Neural progenitor cell (in vitro differentiated cells): ENCODE measurements around the gene LTV1. TPM values are rescaled to one million over a fixed set of nuclear protein-coding genes. Genes with fewer than 3 reads are reported as not detected.

Experiments
- DNase-seq: peaks from one replicate; pipeline ENCODE4 v3.0.0-alpha.2; 2016; ENCODE audit warnings: low spot score
- H2AFZ ChIP-seq: fragments of 200-600 bp; sonication (generic); replicated peaks from 2 replicates; pipeline ENCODE4 v1.6.1; 2016; ENCODE audit warnings: antibody characterized with exemption
- H3F3A ChIP-seq: fragments of 200-600 bp; sonication (generic); 2 replicates; pipeline ENCODE4 v1.6.1; 2016; ENCODE audit warnings: antibody characterized with exemption, low read depth
- H3K27ac ChIP-seq: fragments of 200-600 bp; sonication (generic); 2 replicates; pipeline ENCODE4 v1.5.1; 2016; ENCODE audit warnings: mild to moderate bottlenecking
- H3K27me3 ChIP-seq: fragments of 200-600 bp; sonication (generic); 2 replicates; pipeline ENCODE4 v1.6.1; 2016; ENCODE audit warnings: mild to moderate bottlenecking, moderate library complexity
- H3K36me3 ChIP-seq: fragments of 200-600 bp; sonication (generic); 2 replicates; pipeline ENCODE4 v1.5.1; 2016
- H3K4me1 ChIP-seq: fragments of 200-600 bp; sonication (generic); 2 replicates; pipeline ENCODE4 v1.6.1; 2016; ENCODE audit warnings: mixed run types
- H3K4me2 ChIP-seq: fragments of 200-600 bp; sonication (generic); 2 replicates; pipeline ENCODE4 v1.6.1; 2016
- H3K4me3 ChIP-seq: fragments of 200-600 bp; sonication (generic); 2 replicates; pipeline ENCODE4 v1.5.1; 2016
- H3K79me2 ChIP-seq: fragments of 200-600 bp; sonication (generic); 2 replicates; pipeline ENCODE4 v1.6.1; 2016; ENCODE audit warnings: low read depth
- H3K9ac ChIP-seq: fragments of 200-600 bp; sonication (generic); 2 replicates; pipeline ENCODE4 v1.6.1; 2016
- H3K9me3 ChIP-seq: fragments of 200-600 bp; sonication (generic); 2 replicates; pipeline ENCODE4 v1.5.1; 2016; ENCODE audit warnings: low read depth
- H4K20me1 ChIP-seq: fragments of 200-600 bp; sonication (generic); 2 replicates; pipeline ENCODE4 v1.6.1; 2016; ENCODE audit warnings: low read depth
- H3K27ac Mint-ChIP-seq: 3 replicates; pipeline ENCODE4 v1.8.0; 2021; ENCODE audit warnings: mixed read lengths
- H3K27me3 Mint-ChIP-seq: 2 replicates; pipeline ENCODE4 v1.8.0; 2022; ENCODE audit warnings: low read depth, mild to moderate bottlenecking, inconsistent platforms, moderate library complexity, mixed read lengths; ENCODE audit not compliant: insufficient read depth
- H3K36me3 Mint-ChIP-seq: 3 replicates; pipeline ENCODE4 v1.8.0; 2021; ENCODE audit warnings: mixed read lengths
- H3K4me1 Mint-ChIP-seq: 3 replicates; pipeline ENCODE4 v1.8.0; 2021; ENCODE audit warnings: mixed read lengths
- H3K4me3 Mint-ChIP-seq: 3 replicates; pipeline ENCODE4 v1.8.0; 2021; ENCODE audit warnings: mild to moderate bottlenecking, moderate library complexity, mixed read lengths
- H3K9me3 Mint-ChIP-seq: 3 replicates; pipeline ENCODE4 v1.8.0; 2020; ENCODE audit warnings: mixed read lengths
- EZH2 ChIP-seq: fragments of 200-600 bp; sonication (generic); IDR thresholded peaks from 2 replicates; pipeline ENCODE4 v1.6.1; 2017; ENCODE audit warnings: antibody characterized with exemption, mild to moderate bottlenecking, moderate library complexity
- EZH2phosphoT487 ChIP-seq: fragments of 200-600 bp; sonication (generic); IDR thresholded peaks from 2 replicates; pipeline ENCODE4 v1.6.1; 2017; ENCODE audit warnings: antibody characterized with exemption
- total RNA-seq: library from RNA; depleted of rRNA; stranded (reverse); fragments of >200 nt; gene quantifications from 2 replicates; pipeline ENCODE4 v1.2.3, GENCODE V29; 2015; ENCODE audit warnings: low replicate concordance
- TF ChIP-seq, protein P1 (sequence below): fragments of 200-600 bp; sonication (generic); IDR thresholded peaks from 2 replicates; pipeline ENCODE4 v1.5.1; 2017; ENCODE audit warnings: antibody characterized with exemption, mild to moderate bottlenecking

The LTV1 gene
- total RNA-seq, 1 donor from 2014 or later = 36.0 TPM

GRCh38 chr6:143859891-143860660 is 16.9 kb downstream of the LTV1 start:
- H3K27ac Mint-ChIP-seq = no peak overlapping the region
- no peaks in the 10 kb centered on the region for H3F3A ChIP-seq
- DNase-seq = no peak
- no peaks in the 10 kb centered on the region for H3K27me3 ChIP-seq
- no peaks in the 10 kb centered on the region for H3K4me1 Mint-ChIP-seq
- H3K79me2 ChIP-seq = peaks cover 8% of the 10 kb centered on the region
- no peak overlapping the region for H3K4me3 ChIP-seq
- H3K9ac ChIP-seq = no peak overlapping the region
- H3K4me2 ChIP-seq = no peak overlapping the region
- H3K27ac ChIP-seq = no peak overlapping the region
- no peaks in the 10 kb centered on the region for H3K4me1 ChIP-seq
- no peak overlapping the region for H2AFZ ChIP-seq
- no peaks in the 10 kb centered on the region for H3K27me3 Mint-ChIP-seq
- H4K20me1 ChIP-seq = no peaks in the 10 kb centered on the region
- TF ChIP-seq EZH2 (no peak), EZH2phosphoT487 (no peak)
- TF ChIP-seq, protein P1, sequence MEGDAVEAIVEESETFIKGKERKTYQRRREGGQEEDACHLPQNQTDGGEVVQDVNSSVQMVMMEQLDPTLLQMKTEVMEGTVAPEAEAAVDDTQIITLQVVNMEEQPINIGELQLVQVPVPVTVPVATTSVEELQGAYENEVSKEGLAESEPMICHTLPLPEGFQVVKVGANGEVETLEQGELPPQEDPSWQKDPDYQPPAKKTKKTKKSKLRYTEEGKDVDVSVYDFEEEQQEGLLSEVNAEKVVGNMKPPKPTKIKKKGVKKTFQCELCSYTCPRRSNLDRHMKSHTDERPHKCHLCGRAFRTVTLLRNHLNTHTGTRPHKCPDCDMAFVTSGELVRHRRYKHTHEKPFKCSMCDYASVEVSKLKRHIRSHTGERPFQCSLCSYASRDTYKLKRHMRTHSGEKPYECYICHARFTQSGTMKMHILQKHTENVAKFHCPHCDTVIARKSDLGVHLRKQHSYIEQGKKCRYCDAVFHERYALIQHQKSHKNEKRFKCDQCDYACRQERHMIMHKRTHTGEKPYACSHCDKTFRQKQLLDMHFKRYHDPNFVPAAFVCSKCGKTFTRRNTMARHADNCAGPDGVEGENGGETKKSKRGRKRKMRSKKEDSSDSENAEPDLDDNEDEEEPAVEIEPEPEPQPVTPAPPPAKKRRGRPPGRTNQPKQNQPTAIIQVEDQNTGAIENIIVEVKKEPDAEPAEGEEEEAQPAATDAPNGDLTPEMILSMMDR = no peak
- H3K4me3 Mint-ChIP-seq = no peak overlapping the region
- no peaks in the 10 kb centered on the region for H3K9me3 ChIP-seq
- H3K9me3 Mint-ChIP-seq = peaks cover 10% of the 10 kb centered on the region
- H3K36me3 ChIP-seq = peaks cover 38% of the 10 kb centered on the region
- H3K36me3 Mint-ChIP-seq = peaks cover 47% of the 10 kb centered on the region

DNA sequence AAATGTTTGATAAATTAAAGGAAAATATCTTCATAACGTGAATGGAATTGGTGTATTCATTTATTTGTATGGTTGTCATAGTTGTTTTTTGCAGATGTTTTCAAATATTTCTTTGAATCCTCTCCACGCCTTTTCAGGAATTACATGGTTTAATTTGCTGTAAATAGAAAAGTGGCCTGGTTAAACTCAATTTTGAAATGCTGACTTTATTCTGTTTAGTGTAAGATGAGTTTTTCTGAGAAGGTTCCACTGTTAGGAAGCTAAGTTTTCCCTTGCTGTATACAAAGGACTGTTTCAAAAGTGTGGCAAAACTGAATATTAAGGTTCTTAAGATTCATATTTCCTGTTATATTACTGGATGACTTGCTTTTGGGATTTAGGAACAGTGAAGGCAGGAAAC is 20.6 kb downstream of the LTV1 start:
- Histone ChIP-seq H3K4me3 (no peak overlapping the region), H3K4me2 (no peak overlapping the region), H3K36me3 (peaks cover 34% of the 10 kb centered on the region), H3F3A (no peaks in the 10 kb centered on the region), H3K27me3 (no peaks in the 10 kb centered on the region), H3K79me2 (no peaks in the 10 kb centered on the region), H3K9me3 (no peaks in the 10 kb centered on the region), H3K27ac (no peak overlapping the region), H3K4me1 (no peaks in the 10 kb centered on the region), H3K9ac (no peak overlapping the region), H4K20me1 (no peaks in the 10 kb centered on the region), H2AFZ (no peak overlapping the region)
- peaks cover 9% of the 10 kb centered on the region for H3K9me3 Mint-ChIP-seq
- no peak overlapping the region for H3K4me3 Mint-ChIP-seq
- no peak for DNase-seq
- no peak overlapping the region for H3K27ac Mint-ChIP-seq
- peaks cover 31% of the 10 kb centered on the region for H3K36me3 Mint-ChIP-seq
- H3K27me3 Mint-ChIP-seq = no peaks in the 10 kb centered on the region
- no peaks in the 10 kb centered on the region for H3K4me1 Mint-ChIP-seq
- TF ChIP-seq EZH2phosphoT487 (no peak), EZH2 (no peak)
- TF ChIP-seq, protein P1 = no peak

GRCh38 chr6:143864234-143864633 is 21.1 kb downstream of the LTV1 start, which contains the start of gene ZC2HC1B:
TSS of gene ZC2HC1B (plus strand) at chr6:143864474. CDS start at chr6:143864540, 66 bp downstream.
- Histone ChIP-seq H3F3A (no peaks in the 10 kb centered on the region), H3K27ac (no peak within 1 kb of the TSS), H3K9me3 (no peaks in the 10 kb centered on the region), H3K4me2 (no peak within 1 kb of the TSS), H4K20me1 (no peaks in the 10 kb centered on the region), H2AFZ (no peak within 1 kb of the TSS), H3K27me3 (no peaks in the 10 kb centered on the region), H3K4me3 (no peak within 1 kb of the TSS), H3K79me2 (no peaks in the 10 kb centered on the region), H3K36me3 (peaks cover 29% of the 10 kb centered on the region), H3K4me1 (no peaks in the 10 kb centered on the region), H3K9ac (no peak within 1 kb of the TSS)
- Mint-ChIP-seq H3K4me1 (no peaks in the 10 kb centered on the region), H3K36me3 (peaks cover 27% of the 10 kb centered on the region), H3K4me3 (no peak within 1 kb of the TSS), H3K9me3 (peaks cover 9% of the 10 kb centered on the region), H3K27ac (no peak within 1 kb of the TSS), H3K27me3 (no peaks in the 10 kb centered on the region)
- DNase-seq = no peak
- TF ChIP-seq EZH2 = no peak
- TF ChIP-seq, protein P1 = no peak
- no peak for TF ChIP-seq EZH2phosphoT487
